HepG2 (cell line): Measurements from ENCODE around the gene PTPRE. TPM values are rescaled to one million over a fixed set of nuclear protein-coding genes. Genes with fewer than 3 reads are reported as not detected.

Experiments
- ATAC-seq: fragments of 200-7000 bp; cut with Tn5 transposase; 3 replicates; pipeline ENCODE4 v1.9.1; 2020; ENCODE audit warnings: mild to moderate bottlenecking, moderate library complexity
- BruUV-seq: library from RNA; stranded (reverse); fragments of 400-500 nt; replicated peaks from 2 replicates; lab custom pipeline; 2021; lab: Mats Ljungman, UMichigan
- CTCF ChIA-PET: fragments of 300-600 bp; formaldehyde crosslinking; extraction: SDS; loops from one replicate; lab custom pipeline; 2021; ENCODE audit warnings: low total read pairs, inconsistent platforms, low intra/inter-chr PET ratio; lab: Yijun Ruan, JAX
- POLR2A ChIA-PET: fragments of 350-600 bp; sonication (Branson Sonifier 250); formaldehyde crosslinking; loops from one replicate; lab custom pipeline; 2020; ENCODE audit warnings: antibody characterized with exemption, inconsistent platforms; lab: Yijun Ruan, JAX
- DNase-seq: peaks from one replicate; pipeline ENCODE4 v3.0.0-alpha.2; 2015; ENCODE audit warnings: low spot score
- FAIRE-seq: peaks from 3 replicates; lab custom pipeline; 2011; peaks lifted over from hg19 to GRCh38; lab: Jason Lieb, UNC
- H2AFZ ChIP-seq: one replicate; pipeline ENCODE4 v1.6.1; 2011; ENCODE audit warnings: low read length, inconsistent platforms
- H3K27ac ChIP-seq: fragments of 300-600 bp; 3 replicates; pipeline ENCODE4 v1.8.0; 2011; ENCODE audit warnings: mixed run types, mild to moderate bottlenecking, mixed read lengths, low read length, inconsistent platforms; ENCODE audit not compliant: insufficient read depth; ENCODE audit errors: extremely low read length
- H3K27me3 ChIP-seq, 2 experiments: fragments of 200-600 bp in 1 of 2; 2 replicates in 1 of 2; 3 replicates in 1 of 2; pipeline versions ENCODE4 v1.6.0 to v1.8.0; 2011; ENCODE audit warnings: low read length in 2 of 2, mild to moderate bottlenecking in 2 of 2, moderate library complexity in 2 of 2, inconsistent platforms in 1 of 2; ENCODE audit not compliant: insufficient read depth in 2 of 2, control insufficient read depth in 1 of 2
- H3K36me3 ChIP-seq, 2 experiments: fragments of 200-600 bp in 1 of 2; replicated peaks in 1 of 2; 2 replicates in 1 of 2; 3 replicates in 1 of 2; pipeline versions ENCODE4 v1.5.1 to v1.8.0; 2011; ENCODE audit warnings: low read length in 2 of 2, inconsistent platforms in 1 of 2; ENCODE audit not compliant: insufficient read depth in 2 of 2, control insufficient read depth in 1 of 2
- H3K4me1 ChIP-seq: 2 replicates; pipeline ENCODE4 v1.5.1; 2012; ENCODE audit warnings: low read length, inconsistent platforms; ENCODE audit not compliant: insufficient read depth
- H3K4me2 ChIP-seq: 2 replicates; pipeline ENCODE4 v1.6.0; 2011; ENCODE audit warnings: low read depth, low read length, inconsistent platforms
- H3K4me3 ChIP-seq, 3 experiments: fragments of 200-600 bp in 1 of 3; sonication (generic), shearing (Covaris generic) in 1 of 3; replicated peaks in 1 of 3; 2 replicates each; pipeline ENCODE4 v1.5.1; 2011 to 2016; ENCODE audit warnings: low read length in 3 of 3, inconsistent platforms in 2 of 3, low read depth in 2 of 3, mild to moderate bottlenecking in 2 of 3, control low read depth in 1 of 3, mixed read lengths in 1 of 3; ENCODE audit not compliant: insufficient read depth in 1 of 3
- H3K79me2 ChIP-seq: one replicate; pipeline ENCODE4 v1.6.1; 2011; ENCODE audit warnings: low read length, inconsistent platforms; ENCODE audit not compliant: insufficient read depth
- H3K9ac ChIP-seq: 2 replicates; pipeline ENCODE4 v1.6.0; 2011; ENCODE audit warnings: mild to moderate bottlenecking, low read depth, low read length, inconsistent platforms; ENCODE audit not compliant: insufficient read depth
- H3K9me3 ChIP-seq: 2 replicates; pipeline ENCODE4 v1.5.1; 2012; ENCODE audit warnings: mild to moderate bottlenecking, low read length
- H4K20me1 ChIP-seq: 2 replicates; pipeline ENCODE4 v1.6.0; 2011; ENCODE audit warnings: inconsistent platforms, mild to moderate bottlenecking, low read length, moderate library complexity; ENCODE audit not compliant: insufficient read depth
- CCDC6 ChIP-seq: sonication (generic); formaldehyde crosslinking; IDR thresholded peaks from 2 replicates; pipeline ENCODE4 v1.8.1; 2022; ENCODE audit warnings: mild to moderate bottlenecking, missing genetic modification reagents, moderate library complexity
- CHCHD3 ChIP-seq: sonication (generic); formaldehyde crosslinking; IDR thresholded peaks from 2 replicates; pipeline ENCODE4 v1.8.0; 2022; ENCODE audit warnings: mild to moderate bottlenecking, missing genetic modification reagents, moderate library complexity
- CHD4 ChIP-seq: fragments of 200-600 bp; sonication (generic); IDR thresholded peaks from 2 replicates; pipeline ENCODE4 v1.7.0; 2017; ENCODE audit warnings: mild to moderate bottlenecking, low read length, borderline replicate concordance
- REST ChIP-seq, 2 experiments: IDR thresholded peaks; 2 replicates each; pipeline ENCODE4 v1.6.1; 2011 to 2012; ENCODE audit warnings: low read length in 2 of 2, borderline replicate concordance in 1 of 2, low read depth in 1 of 2, mild to moderate bottlenecking in 1 of 2, moderate library complexity in 1 of 2
- STAT6 ChIP-seq: sonication (generic); formaldehyde crosslinking; IDR thresholded peaks from 2 replicates; pipeline ENCODE4 v1.4.0; 2020; ENCODE audit warnings: missing genetic modification reagents, mild to moderate bottlenecking, borderline replicate concordance
- TBP ChIP-seq: sonication (generic); formaldehyde crosslinking; IDR thresholded peaks from 2 replicates; pipeline ENCODE4 v1.5.0; 2020; ENCODE audit warnings: missing genetic modification reagents
- TCF7 ChIP-seq: sonication (generic); IDR thresholded peaks from 2 replicates; pipeline ENCODE4 v1.6.1; 2016; ENCODE audit warnings: antibody characterized with exemption, low read depth
- TIGD3 ChIP-seq: sonication (generic); formaldehyde crosslinking; IDR thresholded peaks from 2 replicates; pipeline ENCODE4 v1.5.1; 2020; ENCODE audit warnings: mild to moderate bottlenecking, missing genetic modification reagents, borderline replicate concordance
- WGBS: methylation state at CpG from one replicate; pipeline ENCODE4 v1.1.6; 2017; ENCODE audit warnings: low lambda C conversion rate; 5-methylcytosine and 5-hydroxymethylcytosine counted together
- in situ Hi-C: cut with HindIII; loops from 2 replicates; pipeline ENCODE4 v1.10.0; 2017; ENCODE audit warnings: low pct_unique_long_range_greater_than_20kb; ENCODE audit not compliant: extremely low pct_ligation_motif_present
- intact Hi-C: fragments of 100-400 bp; cut with micrococcal nuclease; formaldehyde crosslinking; loops from one replicate; pipeline ENCODE4 v1.10.0; 2022; ENCODE audit not compliant: unreplicated experiment
- polyA plus RNA-seq, 8 experiments: library from polyadenylated mRNA; depleted of rRNA in 3 of 8; stranded (reverse) in 7 of 8; unstranded in 1 of 8; fragments of >200 nt; fragmentation: Illumina TruSeq in 4 of 8; extraction: Trizol in 4 of 8; gene quantifications; 2 replicates each; pipeline versions ENCODE4 v1.2.1 to v1.2.3, GENCODE V29; 2011 to 2016; ENCODE audit warnings: low read depth in 4 of 8, missing spikeins in 1 of 8, mixed read lengths in 1 of 8; ENCODE audit not compliant: insufficient read depth in 1 of 8
- total RNA-seq, 5 experiments: library from RNA; depleted of rRNA; stranded (reverse); fragments of >200 nt; fragmentation: Illumina TruSeq; extraction: Trizol; gene quantifications; 2 replicates each; pipeline ENCODE4 v1.2.3, GENCODE V29; 2016; ENCODE audit warnings: low read depth in 1 of 5

Gene PTPRE
- total and polyA plus RNA-seq, 2 of the 13 experiments (the other 11 are each of a cell fraction or from before 2014, with no cell fraction given), result 0.01 to 0.02 TPM

GRCh38 chr10:127910464-127910770 lies 3.5 kb downstream of the PTPRE start:
- Histone ChIP-seq H3K4me2 (no peak overlapping the region), H2AFZ (no peak overlapping the region), H3K36me3 (no peaks in the 10 kb centered on the region), H3K9me3 (no peaks in the 10 kb centered on the region), H4K20me1 (no peaks in the 10 kb centered on the region), H3K79me2 (no peaks in the 10 kb centered on the region), H3K4me1 (no peaks in the 10 kb centered on the region), H3K27me3 (peaks cover 3 to 44% of the 10 kb centered on the region in 2 experiments; a peak in 3 of 5 replicates), H3K9ac (no peak overlapping the region), H3K4me3 (no peak overlapping the region), H3K27ac (no peak overlapping the region)
- FAIRE-seq, result no peak
- intact Hi-C loops, result no loop called here
- POLR2A ChIA-PET, result no interaction called here
- BruUV-seq, result no TSS peak
- ATAC-seq, result no peak
- DNase-seq, result no peak
- WGBS, result 8% methylated on average over 2 of the region's 2 CpGs
- CTCF ChIA-PET, result no interaction called here
- TF ChIP-seq TCF7 (no peak), TBP (CRISPR knock-in tag) (no peak), CHCHD3 (no peak), TIGD3 (no peak)
- in situ Hi-C loops, result loop anchor here (5.0 kb wide), 1 partner anchor 102 kb away; no protein-coding TSS in a partner anchor

- Histone ChIP-seq H3K9ac (no peak overlapping the region), H2AFZ (no peak overlapping the region), H3K4me2 (no peak overlapping the region), H3K4me1 (no peaks in the 10 kb centered on the region), H3K36me3 (no peaks in the 10 kb centered on the region), H4K20me1 (no peaks in the 10 kb centered on the region), H3K79me2 (no peaks in the 10 kb centered on the region), H3K27me3 (peaks cover 3 to 36% of the 10 kb centered on the region in 2 experiments; a peak in 3 of 5 replicates), H3K9me3 (no peaks in the 10 kb centered on the region), H3K27ac (no peak overlapping the region), H3K4me3 (no peak overlapping the region)
- ATAC-seq (no peak), FAIRE-seq (no peak), DNase-seq (no peak)
- intact Hi-C loops, result no loop called here
- ChIA-PET POLR2A (no interaction called here), CTCF (no interaction called here)
- no TSS peak for BruUV-seq
- in situ Hi-C loops, result loop anchor here (5.0 kb wide), 1 partner anchor 101 kb away; no protein-coding TSS in a partner anchor
- 0% methylated on average over 6 of the region's 10 CpGs for WGBS
- TF ChIP-seq REST (IDR thresholded peaks at IDR 0.05; ENCODE audit: borderline replicate concordance in 1 of 2, low read depth in 1 of 2, low read length in 2 of 2) (no peak), CCDC6 (CRISPR knock-in tag) (no peak), STAT6 (CRISPR knock-in tag) (no peak), CHD4 (no peak)
Observed at GRCh38 chr10:127911218-127911866, 4.4 kb downstream of the PTPRE start.
